Cardiac muscle cell (in vitro differentiated cells and primary cell): ENCODE data around the gene SRSF10. TPM values are rescaled to one million over a fixed set of nuclear protein-coding genes. Genes with fewer than 3 reads are reported as not detected.
A peak's percentile ranks its signal among the peaks of the same experiment; 100 is the strongest.

Experiments used
- DNase-seq, 2 donors: peaks; one replicate each; pipeline versions ENCODE4 v3.0.0 to v3.0.0-alpha.2; 2010 to 2017; ENCODE audit warnings: low read depth in 1 of 2, low spot score in 1 of 2
- H3K27ac ChIP-seq: fragments of 200-600 bp; sonication (generic); 2 replicates; pipeline ENCODE4 v1.5.1; 2016
- H3K27me3 ChIP-seq: fragments of 200-600 bp; sonication (generic); 2 replicates; pipeline ENCODE4 v1.6.0; 2016; ENCODE audit warnings: control low read depth
- H3K36me3 ChIP-seq: fragments of 200-600 bp; sonication (generic); 2 replicates; pipeline ENCODE4 v1.5.1; 2016; ENCODE audit warnings: control low read depth
- H3K4me1 ChIP-seq: fragments of 200-600 bp; sonication (generic); 2 replicates; pipeline ENCODE4 v1.8.1; 2017; ENCODE audit warnings: low read depth, mild to moderate bottlenecking, mixed run types
- H3K4me3 ChIP-seq: fragments of 200-600 bp; sonication (generic); 2 replicates; pipeline ENCODE4 v1.5.1; 2016; ENCODE audit warnings: mild to moderate bottlenecking
- H3K9me3 ChIP-seq: fragments of 200-600 bp; sonication (generic); 2 replicates; pipeline ENCODE4 v1.5.1; 2017; ENCODE audit warnings: low read depth, mild to moderate bottlenecking, control low read depth
- polyA plus RNA-seq: library from polyadenylated mRNA; unstranded; fragments of >200 nt; fragmentation: Nextera tagmentation; extraction: Ambion mirVana; gene quantifications from 2 replicates; pipeline ENCODE4 v1.2.1, GENCODE V29; 2016
- total RNA-seq: library from RNA; depleted of rRNA; stranded (reverse); fragments of >200 nt; gene quantifications from 2 replicates; pipeline ENCODE4 v1.2.3, GENCODE V29; 2016
- TF ChIP-seq, protein P1 (sequence below): IDR thresholded peaks from 2 replicates; pipeline ENCODE4 v1.5.1; 2012; ENCODE audit warnings: low read depth, mild to moderate bottlenecking, low read length

Gene SRSF10
- total and polyA plus RNA-seq, 2 experiments from 2014 or later: 134 to 181 TPM

- TF ChIP-seq, protein P1, sequence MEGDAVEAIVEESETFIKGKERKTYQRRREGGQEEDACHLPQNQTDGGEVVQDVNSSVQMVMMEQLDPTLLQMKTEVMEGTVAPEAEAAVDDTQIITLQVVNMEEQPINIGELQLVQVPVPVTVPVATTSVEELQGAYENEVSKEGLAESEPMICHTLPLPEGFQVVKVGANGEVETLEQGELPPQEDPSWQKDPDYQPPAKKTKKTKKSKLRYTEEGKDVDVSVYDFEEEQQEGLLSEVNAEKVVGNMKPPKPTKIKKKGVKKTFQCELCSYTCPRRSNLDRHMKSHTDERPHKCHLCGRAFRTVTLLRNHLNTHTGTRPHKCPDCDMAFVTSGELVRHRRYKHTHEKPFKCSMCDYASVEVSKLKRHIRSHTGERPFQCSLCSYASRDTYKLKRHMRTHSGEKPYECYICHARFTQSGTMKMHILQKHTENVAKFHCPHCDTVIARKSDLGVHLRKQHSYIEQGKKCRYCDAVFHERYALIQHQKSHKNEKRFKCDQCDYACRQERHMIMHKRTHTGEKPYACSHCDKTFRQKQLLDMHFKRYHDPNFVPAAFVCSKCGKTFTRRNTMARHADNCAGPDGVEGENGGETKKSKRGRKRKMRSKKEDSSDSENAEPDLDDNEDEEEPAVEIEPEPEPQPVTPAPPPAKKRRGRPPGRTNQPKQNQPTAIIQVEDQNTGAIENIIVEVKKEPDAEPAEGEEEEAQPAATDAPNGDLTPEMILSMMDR: no peak
- H3K27me3 ChIP-seq: no peaks in the 10 kb centered on the region
- H3K4me3 ChIP-seq: no peak overlapping the region
- no peak for DNase-seq
- H3K4me1 ChIP-seq: no peaks in the 10 kb centered on the region
- H3K9me3 ChIP-seq: no peaks in the 10 kb centered on the region
- no peak overlapping the region for H3K27ac ChIP-seq
- peaks cover 2% of the 10 kb centered on the region for H3K36me3 ChIP-seq
These were observed 23.0 kb downstream of the SRSF10 start for GRCh38 chr1:23957096-23957495.

DNA sequence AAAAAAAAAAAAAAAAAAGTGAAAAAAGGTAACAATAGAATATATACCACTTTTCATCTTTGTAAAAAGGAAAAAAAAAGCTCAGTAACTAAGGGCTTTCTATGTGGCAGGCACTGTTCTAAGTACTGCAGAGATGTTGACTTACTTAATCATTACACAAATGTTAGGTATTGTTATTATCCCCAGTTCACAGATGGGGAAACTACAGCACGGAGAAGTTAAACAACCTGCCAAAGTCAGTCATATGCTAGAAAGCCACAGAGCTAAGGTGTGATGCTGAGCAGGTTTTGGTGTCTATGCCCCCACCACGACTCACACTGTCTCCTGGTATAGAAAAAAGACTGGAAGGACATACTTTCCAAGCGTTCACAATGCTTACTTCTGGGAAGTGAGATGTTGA, 27.1 kb downstream of the SRSF10 start:
- no peaks in the 10 kb centered on the region for H3K36me3 ChIP-seq
- no peak for DNase-seq
- TF ChIP-seq, protein P1: no peak
- no peaks in the 10 kb centered on the region for H3K9me3 ChIP-seq
- no peak overlapping the region for H3K27ac ChIP-seq
- no peak overlapping the region for H3K4me3 ChIP-seq
- no peaks in the 10 kb centered on the region for H3K27me3 ChIP-seq
- H3K4me1 ChIP-seq: no peaks in the 10 kb centered on the region

GRCh38 chr1:23947366-23947765, 32.8 kb downstream of the SRSF10 start:
- no peak for DNase-seq
- H3K4me3 ChIP-seq: no peak overlapping the region
- no peaks in the 10 kb centered on the region for H3K27me3 ChIP-seq
- no peaks in the 10 kb centered on the region for H3K4me1 ChIP-seq
- no peak overlapping the region for H3K27ac ChIP-seq
- H3K36me3 ChIP-seq: no peaks in the 10 kb centered on the region
- TF ChIP-seq, protein P1: no peak
- no peaks in the 10 kb centered on the region for H3K9me3 ChIP-seq

- Histone ChIP-seq H3K4me1 (no peaks in the 10 kb centered on the region), H3K27me3 (no peaks in the 10 kb centered on the region), H3K27ac (no peak overlapping the region), H3K4me3 (no peak overlapping the region), H3K9me3 (no peaks in the 10 kb centered on the region), H3K36me3 (no peaks in the 10 kb centered on the region)
- TF ChIP-seq, protein P1: no peak
- peak in 1 of 2 donors; percentile 56 for DNase-seq
These were observed 43.5 kb downstream of the SRSF10 start for GRCh38 chr1:23936481-23937176.

DNA sequence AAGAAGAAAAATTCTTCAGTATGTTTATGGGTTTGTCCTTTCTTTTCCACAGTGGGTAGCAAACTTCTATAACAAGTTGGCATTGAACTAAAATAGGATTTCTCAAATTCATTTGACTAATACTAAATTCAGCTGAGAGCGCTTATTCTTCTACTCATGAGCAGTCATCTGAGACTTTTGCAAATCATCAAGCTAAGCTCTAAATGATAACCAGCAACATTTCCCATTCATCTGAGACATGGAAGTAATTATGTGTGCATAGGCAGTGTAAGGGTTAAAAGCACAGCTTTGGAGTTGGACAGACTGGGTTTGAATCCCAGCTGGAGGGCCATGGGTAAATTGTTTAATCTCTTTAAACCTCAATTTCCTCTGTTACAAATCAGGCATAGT, 48.6 kb downstream of the SRSF10 start:
- H3K27ac ChIP-seq: no peak overlapping the region
- no peaks in the 10 kb centered on the region for H3K36me3 ChIP-seq
- DNase-seq: no peak
- no peaks in the 10 kb centered on the region for H3K9me3 ChIP-seq
- TF ChIP-seq, protein P1: no peak
- H3K27me3 ChIP-seq: no peaks in the 10 kb centered on the region
- H3K4me3 ChIP-seq: no peak overlapping the region
- no peaks in the 10 kb centered on the region for H3K4me1 ChIP-seq
